ENCODE results near the gene RELN.

The RELN gene

GRCh38 chr7:103626776-103627175 is 362.7 kb downstream of the RELN start:
- H3K4me3 ChIP-seq (ENCODE audit: low read depth, low read length): no peak overlapping the region
- DNase-seq (ENCODE audit: low read depth, low spot score): no peak
- TF ChIP-seq, protein P1, sequence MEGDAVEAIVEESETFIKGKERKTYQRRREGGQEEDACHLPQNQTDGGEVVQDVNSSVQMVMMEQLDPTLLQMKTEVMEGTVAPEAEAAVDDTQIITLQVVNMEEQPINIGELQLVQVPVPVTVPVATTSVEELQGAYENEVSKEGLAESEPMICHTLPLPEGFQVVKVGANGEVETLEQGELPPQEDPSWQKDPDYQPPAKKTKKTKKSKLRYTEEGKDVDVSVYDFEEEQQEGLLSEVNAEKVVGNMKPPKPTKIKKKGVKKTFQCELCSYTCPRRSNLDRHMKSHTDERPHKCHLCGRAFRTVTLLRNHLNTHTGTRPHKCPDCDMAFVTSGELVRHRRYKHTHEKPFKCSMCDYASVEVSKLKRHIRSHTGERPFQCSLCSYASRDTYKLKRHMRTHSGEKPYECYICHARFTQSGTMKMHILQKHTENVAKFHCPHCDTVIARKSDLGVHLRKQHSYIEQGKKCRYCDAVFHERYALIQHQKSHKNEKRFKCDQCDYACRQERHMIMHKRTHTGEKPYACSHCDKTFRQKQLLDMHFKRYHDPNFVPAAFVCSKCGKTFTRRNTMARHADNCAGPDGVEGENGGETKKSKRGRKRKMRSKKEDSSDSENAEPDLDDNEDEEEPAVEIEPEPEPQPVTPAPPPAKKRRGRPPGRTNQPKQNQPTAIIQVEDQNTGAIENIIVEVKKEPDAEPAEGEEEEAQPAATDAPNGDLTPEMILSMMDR (IDR thresholded peaks at IDR 0.05; ENCODE audit: low read depth, low read length): no peak
- in situ Hi-C loops (cut with HindIII; ENCODE audit: low sequenced_read_pairs): no loop called here

- DNase-seq (ENCODE audit: low read depth, low spot score): no peak
- TF ChIP-seq, protein P1 (IDR thresholded peaks at IDR 0.05; ENCODE audit: low read depth, low read length): no peak
- in situ Hi-C loops (cut with HindIII; ENCODE audit: low sequenced_read_pairs): no loop called here
- no peak overlapping the region for H3K4me3 ChIP-seq (ENCODE audit: low read depth, low read length)
These were observed 367.2 kb downstream of the RELN start for GRCh38 chr7:103622274-103622673.

- DNase-seq (ENCODE audit: low read depth, low spot score): no peak
- TF ChIP-seq, protein P1 (IDR thresholded peaks at IDR 0.05; ENCODE audit: low read depth, low read length): peak; percentile 30
- H3K4me3 ChIP-seq (ENCODE audit: low read depth, low read length): no peak overlapping the region
- in situ Hi-C loops (cut with HindIII; ENCODE audit: low sequenced_read_pairs): no loop called here
These were observed 375.5 kb downstream of the RELN start for GRCh38 chr7:103613655-103614642.

DNA sequence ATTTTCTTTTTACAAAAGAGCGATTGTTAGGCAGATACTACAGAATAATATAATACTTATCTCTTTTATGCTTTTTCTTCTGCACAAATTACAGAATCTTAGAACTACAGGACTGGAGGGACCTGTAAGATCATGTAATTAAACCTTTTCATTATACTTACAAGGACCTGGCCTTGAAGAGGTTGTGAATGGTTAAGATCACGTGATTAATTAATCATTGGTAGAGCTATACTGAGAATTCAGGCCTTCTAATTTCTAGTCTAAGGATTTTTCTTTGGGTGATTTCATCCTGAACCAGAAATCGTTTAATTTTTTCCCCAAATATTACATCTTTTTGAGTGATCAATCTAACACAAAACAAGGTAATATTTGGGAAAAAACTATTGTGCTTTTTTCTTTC is 379.7 kb downstream of the RELN start:
- in situ Hi-C loops (cut with HindIII; ENCODE audit: low sequenced_read_pairs): no loop called here
- no peak overlapping the region for H3K4me3 ChIP-seq (ENCODE audit: low read depth, low read length)
- no peak for DNase-seq (ENCODE audit: low read depth, low spot score)
- TF ChIP-seq, protein P1 (IDR thresholded peaks at IDR 0.05; ENCODE audit: low read depth, low read length): no peak

DNA sequence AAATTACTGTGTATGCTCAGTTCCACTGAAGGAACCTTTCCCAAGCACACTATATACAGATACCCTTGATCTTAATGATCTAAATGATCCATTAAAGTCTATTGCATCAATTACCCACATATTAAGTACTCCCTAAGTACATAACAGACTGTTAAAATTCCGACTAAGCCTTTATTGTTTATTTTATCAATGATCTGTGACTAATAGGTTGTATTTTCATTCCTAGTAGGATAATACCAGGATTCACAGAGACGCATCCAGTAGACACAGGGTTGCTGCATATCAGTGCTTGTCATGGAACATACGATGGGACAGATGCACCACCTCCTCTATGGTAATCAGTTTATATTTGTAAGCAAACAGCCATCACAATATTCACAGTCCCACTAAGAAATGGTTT is 383.8 kb downstream of the RELN start:
- no peak for DNase-seq (ENCODE audit: low read depth, low spot score)
- in situ Hi-C loops (cut with HindIII; ENCODE audit: low sequenced_read_pairs): no loop called here
- TF ChIP-seq, protein P1 (IDR thresholded peaks at IDR 0.05; ENCODE audit: low read depth, low read length): no peak
- H3K4me3 ChIP-seq (ENCODE audit: low read depth, low read length): no peak overlapping the region

GRCh38 chr7:103598326-103598905 is 391.0 kb downstream of the RELN start:
- H3K4me3 ChIP-seq (ENCODE audit: low read depth, low read length): no peak overlapping the region
- no peak for DNase-seq (ENCODE audit: low read depth, low spot score)
- in situ Hi-C loops (cut with HindIII; ENCODE audit: low sequenced_read_pairs): no loop called here
- TF ChIP-seq, protein P1 (IDR thresholded peaks at IDR 0.05; ENCODE audit: low read depth, low read length): no peak

All from astrocyte of the spinal cord (primary cell).